GM12875 (cell line): ENCODE data around the gene IL1RAPL2.
A peak's percentile ranks its signal among the peaks of the same experiment; 100 is the strongest.
"Not testable (repeated sequence)": the region's sequence is repeated elsewhere in the genome, so short reads cannot be mapped to it uniquely, and the experiment has no call there.

Experiments used
- H3K4me3 ChIP-seq: one replicate; pipeline ENCODE4 v1.5.1; 2011; ENCODE audit warnings: low read depth, low read length, control low read depth
- TF ChIP-seq, protein P1 (sequence below): IDR thresholded peaks from 2 replicates; pipeline ENCODE4 v1.5.1; 2011; ENCODE audit warnings: low read depth, mild to moderate bottlenecking, control low read depth, inconsistent platforms, low read length, moderate library complexity, borderline replicate concordance; ENCODE audit not compliant: insufficient read depth

IL1RAPL2 gene

DNA sequence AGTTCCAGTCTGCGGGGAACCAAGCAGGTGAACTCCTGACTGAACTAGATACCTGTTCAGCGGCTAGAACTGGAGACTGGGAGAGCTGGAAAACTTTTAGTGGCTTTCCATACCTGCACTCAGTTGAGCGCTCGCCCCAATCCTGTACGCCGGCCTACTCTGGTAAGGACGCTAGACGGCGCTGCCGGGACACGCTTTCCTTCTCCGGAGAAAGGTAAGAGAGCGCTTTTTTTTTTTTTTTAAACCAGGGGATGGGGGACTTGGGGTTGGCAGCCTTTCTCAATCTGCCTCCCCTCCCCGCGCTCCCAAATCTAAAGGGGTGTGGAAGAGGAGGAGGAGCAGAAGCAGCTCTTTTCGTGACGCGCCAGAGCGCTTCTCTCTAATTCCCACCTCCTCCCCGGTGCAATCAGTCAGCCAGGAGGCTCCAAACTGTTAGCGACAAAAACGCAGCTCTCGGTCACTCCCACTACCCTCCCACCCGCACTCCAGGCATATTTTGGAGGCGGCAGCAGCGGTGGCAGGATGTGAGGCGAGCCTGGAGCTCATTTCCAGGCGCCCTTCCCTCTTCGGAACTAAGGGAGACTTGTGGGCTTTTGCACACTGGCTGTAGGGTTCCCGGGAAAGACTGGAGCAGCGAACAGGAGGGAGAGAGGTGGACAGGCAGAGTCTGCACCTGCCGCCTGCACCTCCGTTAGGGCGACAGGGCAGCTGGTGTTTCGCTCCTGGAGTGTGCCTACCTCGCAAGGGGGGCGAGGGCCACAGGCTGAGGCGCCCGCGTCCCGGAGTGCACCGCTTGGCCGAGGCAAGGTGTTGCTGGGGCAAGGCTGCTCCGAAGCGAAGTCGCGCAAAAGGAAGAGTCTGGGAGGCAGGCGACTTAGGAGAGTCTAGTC is at the start of gene IL1RAPL2:
TSS of gene IL1RAPL2 (plus strand) at position 409 of the 890 bp plus-strand sequence.
- no peak within 1 kb of the TSS for H3K4me3 ChIP-seq
- TF ChIP-seq, protein P1, sequence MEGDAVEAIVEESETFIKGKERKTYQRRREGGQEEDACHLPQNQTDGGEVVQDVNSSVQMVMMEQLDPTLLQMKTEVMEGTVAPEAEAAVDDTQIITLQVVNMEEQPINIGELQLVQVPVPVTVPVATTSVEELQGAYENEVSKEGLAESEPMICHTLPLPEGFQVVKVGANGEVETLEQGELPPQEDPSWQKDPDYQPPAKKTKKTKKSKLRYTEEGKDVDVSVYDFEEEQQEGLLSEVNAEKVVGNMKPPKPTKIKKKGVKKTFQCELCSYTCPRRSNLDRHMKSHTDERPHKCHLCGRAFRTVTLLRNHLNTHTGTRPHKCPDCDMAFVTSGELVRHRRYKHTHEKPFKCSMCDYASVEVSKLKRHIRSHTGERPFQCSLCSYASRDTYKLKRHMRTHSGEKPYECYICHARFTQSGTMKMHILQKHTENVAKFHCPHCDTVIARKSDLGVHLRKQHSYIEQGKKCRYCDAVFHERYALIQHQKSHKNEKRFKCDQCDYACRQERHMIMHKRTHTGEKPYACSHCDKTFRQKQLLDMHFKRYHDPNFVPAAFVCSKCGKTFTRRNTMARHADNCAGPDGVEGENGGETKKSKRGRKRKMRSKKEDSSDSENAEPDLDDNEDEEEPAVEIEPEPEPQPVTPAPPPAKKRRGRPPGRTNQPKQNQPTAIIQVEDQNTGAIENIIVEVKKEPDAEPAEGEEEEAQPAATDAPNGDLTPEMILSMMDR: peak; percentile 57

GRCh38 chrX:104522386-104522785 is 43.6 kb upstream of the IL1RAPL2 start:
- H3K4me3 ChIP-seq: no peak overlapping the region
- TF ChIP-seq, protein P1: no peak

GRCh38 chrX:104523858-104524257 is 42.1 kb upstream of the IL1RAPL2 start:
- TF ChIP-seq, protein P1: no peak
- no peak overlapping the region for H3K4me3 ChIP-seq

GRCh38 chrX:104539081-104539480 is 26.9 kb upstream of the IL1RAPL2 start:
- H3K4me3 ChIP-seq: no peak overlapping the region
- TF ChIP-seq, protein P1: no peak

GRCh38 chrX:104542447-104542846 is 23.6 kb upstream of the IL1RAPL2 start:
- not testable (repeated sequence) for H3K4me3 ChIP-seq

DNA sequence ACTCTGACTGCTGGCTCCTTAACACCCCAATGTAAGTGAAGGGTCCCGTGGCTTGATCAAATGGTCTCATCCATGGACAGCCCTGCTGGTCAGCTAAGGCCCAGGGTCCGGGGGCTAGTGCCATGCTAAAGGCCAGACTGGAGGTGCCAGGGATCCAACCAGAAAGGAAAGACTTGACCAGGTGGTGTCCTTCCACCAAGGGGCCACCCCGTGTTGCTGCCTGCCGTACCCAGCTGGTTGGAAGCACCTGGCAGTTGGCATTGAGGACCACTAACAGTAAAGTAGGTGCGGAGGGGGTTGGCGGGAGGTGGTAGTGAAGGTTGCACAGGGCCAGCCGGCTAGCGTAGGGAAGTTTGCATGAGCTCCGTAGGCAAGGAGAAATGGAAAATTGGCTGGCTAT is 1.7 kb upstream of the IL1RAPL2 start:
- TF ChIP-seq, protein P1: no peak
- no peak overlapping the region for H3K4me3 ChIP-seq

- no peak overlapping the region for H3K4me3 ChIP-seq
- TF ChIP-seq, protein P1: no peak
These were observed 887 bp upstream of the IL1RAPL2 start for GRCh38 chrX:104564921-104565703.
